HepG2 (cell line): ENCODE data around the gene ATRAID. TPM values are rescaled to one million over a fixed set of nuclear protein-coding genes. Genes with fewer than 3 reads are reported as not detected.

Experiments
- CSRNP1 ChIP-seq: sonication (generic); formaldehyde crosslinking; IDR thresholded peaks from 2 replicates; pipeline ENCODE4 v1.8.1; 2023; ENCODE audit warnings: mild to moderate bottlenecking, missing genetic modification reagents
- MAX ChIP-seq: IDR thresholded peaks from 2 replicates; pipeline ENCODE4 v1.6.1; 2012; ENCODE audit warnings: inconsistent platforms
- MTF2 ChIP-seq: sonication (generic); formaldehyde crosslinking; IDR thresholded peaks from 2 replicates; pipeline ENCODE4 v1.5.0; 2020; ENCODE audit warnings: missing genetic modification reagents, borderline replicate concordance
- MXI1 ChIP-seq: IDR thresholded peaks from 3 replicates; pipeline ENCODE4 v1.6.1; 2012; ENCODE audit warnings: low read depth, low read length, inconsistent platforms, borderline replicate concordance
- PATZ1 ChIP-seq: sonication (generic); formaldehyde crosslinking; IDR thresholded peaks from 2 replicates; pipeline ENCODE4 v1.4.0; 2020; ENCODE audit warnings: missing genetic modification reagents
- SKI ChIP-seq: fragments of 450-650 bp; IDR thresholded peaks from one replicate; pipeline ENCODE4 v1.6.1; 2018; ENCODE audit warnings: mild to moderate bottlenecking; ENCODE audit not compliant: partially characterized antibody
- SNAPC4 ChIP-seq: sonication (generic); formaldehyde crosslinking; IDR thresholded peaks from 2 replicates; pipeline ENCODE4 v1.4.0; 2020; ENCODE audit warnings: mild to moderate bottlenecking, missing genetic modification reagents
- TRIM22 ChIP-seq: fragments of 450-650 bp; IDR thresholded peaks from 2 replicates; pipeline ENCODE4 v1.6.1; 2017
- TSC22D2 ChIP-seq: sonication (generic); formaldehyde crosslinking; IDR thresholded peaks from 2 replicates; pipeline ENCODE4 v1.5.1; 2020; ENCODE audit warnings: missing genetic modification reagents, mild to moderate bottlenecking, borderline replicate concordance
- ZFX ChIP-seq: sonication (generic); formaldehyde crosslinking; IDR thresholded peaks from 2 replicates; pipeline ENCODE4 v1.4.0; 2020; ENCODE audit warnings: mild to moderate bottlenecking, low read depth, missing genetic modification reagents, moderate library complexity
- ZMYM3 ChIP-seq: sonication (generic); formaldehyde crosslinking; IDR thresholded peaks from 2 replicates; pipeline ENCODE4 v1.5.1; 2020; ENCODE audit warnings: mild to moderate bottlenecking, missing genetic modification reagents
- ZNF276 ChIP-seq: sonication (generic); formaldehyde crosslinking; IDR thresholded peaks from 2 replicates; pipeline ENCODE4 v1.4.0; 2020; ENCODE audit warnings: mild to moderate bottlenecking, low read depth, missing genetic modification reagents
- ZNF430 ChIP-seq: sonication (generic); formaldehyde crosslinking; IDR thresholded peaks from 2 replicates; pipeline ENCODE4 v1.9.0; 2021; ENCODE audit warnings: mild to moderate bottlenecking, missing genetic modification reagents
- ZNF768 ChIP-seq: sonication (generic); formaldehyde crosslinking; IDR thresholded peaks from 2 replicates; pipeline ENCODE4 v1.4.0; 2020; ENCODE audit warnings: missing genetic modification reagents
- ZNF772 ChIP-seq: sonication (generic); formaldehyde crosslinking; IDR thresholded peaks from 2 replicates; pipeline ENCODE4 v1.5.0; 2020; ENCODE audit warnings: mild to moderate bottlenecking, missing genetic modification reagents
- polyA plus RNA-seq, 8 experiments: library from polyadenylated mRNA; depleted of rRNA in 3 of 8; stranded (reverse) in 7 of 8; unstranded in 1 of 8; fragments of >200 nt; fragmentation: Illumina TruSeq in 4 of 8; extraction: Trizol in 4 of 8; gene quantifications; 2 replicates each; pipeline versions ENCODE4 v1.2.1 to v1.2.3, GENCODE V29; 2011 to 2016; ENCODE audit warnings: low read depth in 4 of 8, missing spikeins in 1 of 8, mixed read lengths in 1 of 8; ENCODE audit not compliant: insufficient read depth in 1 of 8
- total RNA-seq, 5 experiments: library from RNA; depleted of rRNA; stranded (reverse); fragments of >200 nt; fragmentation: Illumina TruSeq; extraction: Trizol; gene quantifications; 2 replicates each; pipeline ENCODE4 v1.2.3, GENCODE V29; 2016; ENCODE audit warnings: low read depth in 1 of 5

Gene ATRAID
- total and polyA plus RNA-seq, 2 of the 13 experiments (the other 11 are each of a cell fraction or from before 2014, with no cell fraction given), result 207 to 382 TPM

GRCh38 chr2:27211241-27211942, 449 bp upstream of the ATRAID start (continued):
- TF ChIP-seq CSRNP1 (CRISPR knock-in tag) (peak; percentile 11; the same call in 1 of the 2 replicates), SKI (peak; percentile 1), MXI1 (peak; percentile 88; the same call in 1 of the 3 replicates), PATZ1 (peak; percentile 29; the same call in 1 of the 2 replicates), SNAPC4 (0 out of 2 replicates have a peak, but pooled peaks have one; percentile 54), ZNF772 (CRISPR knock-in tag) (0 out of 2 replicates have a peak, but pooled peaks have one; percentile 1), ZNF276 (0 out of 2 replicates have a peak, but pooled peaks have one; percentile 17), TSC22D2 (CRISPR knock-in tag) (0 out of 2 replicates have a peak, but pooled peaks have one; percentile 26), ZNF430 (CRISPR knock-in tag) (no peak), TRIM22 (no peak), ZNF768 (CRISPR knock-in tag) (peak; percentile 41; the same call in 1 of the 2 replicates), MAX (peak; percentile 83), ZMYM3 (CRISPR knock-in tag) (0 out of 2 replicates have a peak, but pooled peaks have one; percentile 9), MTF2 (CRISPR knock-in tag) (0 out of 2 replicates have a peak, but pooled peaks have one; percentile 37), ZFX (CRISPR knock-in tag) (no peak)
